Prostate gland (tissue), 2 donors: ENCODE results near the gene TRMT61B.

ENCODE experiments used
- POLR2A ChIP-seq: fragments of 450-650 bp; IDR thresholded peaks from one replicate; pipeline ENCODE4 v1.6.1; 2016; ENCODE audit warnings: antibody characterized with exemption, mild to moderate bottlenecking
- POLR2AphosphoS5 ChIP-seq: sonication (generic); formaldehyde crosslinking; IDR thresholded peaks from one replicate; pipeline ENCODE4 v1.6.1; 2017; ENCODE audit warnings: antibody characterized with exemption
- TF ChIP-seq, protein P1 (sequence below), 4 experiments: fragments of 200-600 bp in 2 of 4; fragments of 450-650 bp in 2 of 4; sonication (generic) in 2 of 4; IDR thresholded peaks; 1 replicate in 3 of 4; 2 replicates in 1 of 4; pipeline ENCODE4 v1.5.1; 2016 to 2019; ENCODE audit warnings: antibody characterized with exemption in 4 of 4, mild to moderate bottlenecking in 2 of 4, moderate library complexity in 2 of 4

DNA sequence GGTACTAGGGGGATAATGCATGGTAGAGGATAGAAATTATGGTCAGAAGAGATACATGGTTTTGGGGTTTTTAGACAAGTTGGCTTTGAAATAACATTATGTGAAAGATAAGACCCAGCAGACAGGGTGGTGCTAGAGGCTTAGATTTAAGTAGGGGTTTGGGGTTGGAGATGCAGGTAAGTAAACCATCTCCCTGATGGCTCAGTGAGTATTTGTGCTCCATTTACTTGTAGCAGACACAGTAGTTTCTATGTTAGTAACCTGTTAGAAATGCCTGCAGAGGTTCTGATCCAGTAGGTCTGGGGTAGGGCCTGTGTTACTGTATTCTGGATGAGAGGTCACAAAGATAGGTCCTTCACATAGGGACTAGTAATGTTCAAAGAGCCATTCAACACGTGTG is 38.1 kb upstream of the TRMT61B start:
- TF ChIP-seq, protein P1, sequence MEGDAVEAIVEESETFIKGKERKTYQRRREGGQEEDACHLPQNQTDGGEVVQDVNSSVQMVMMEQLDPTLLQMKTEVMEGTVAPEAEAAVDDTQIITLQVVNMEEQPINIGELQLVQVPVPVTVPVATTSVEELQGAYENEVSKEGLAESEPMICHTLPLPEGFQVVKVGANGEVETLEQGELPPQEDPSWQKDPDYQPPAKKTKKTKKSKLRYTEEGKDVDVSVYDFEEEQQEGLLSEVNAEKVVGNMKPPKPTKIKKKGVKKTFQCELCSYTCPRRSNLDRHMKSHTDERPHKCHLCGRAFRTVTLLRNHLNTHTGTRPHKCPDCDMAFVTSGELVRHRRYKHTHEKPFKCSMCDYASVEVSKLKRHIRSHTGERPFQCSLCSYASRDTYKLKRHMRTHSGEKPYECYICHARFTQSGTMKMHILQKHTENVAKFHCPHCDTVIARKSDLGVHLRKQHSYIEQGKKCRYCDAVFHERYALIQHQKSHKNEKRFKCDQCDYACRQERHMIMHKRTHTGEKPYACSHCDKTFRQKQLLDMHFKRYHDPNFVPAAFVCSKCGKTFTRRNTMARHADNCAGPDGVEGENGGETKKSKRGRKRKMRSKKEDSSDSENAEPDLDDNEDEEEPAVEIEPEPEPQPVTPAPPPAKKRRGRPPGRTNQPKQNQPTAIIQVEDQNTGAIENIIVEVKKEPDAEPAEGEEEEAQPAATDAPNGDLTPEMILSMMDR (IDR thresholded peaks at IDR 0.05): no peak
- no peak for TF ChIP-seq POLR2A
- TF ChIP-seq POLR2AphosphoS5: no peak
